Right lobe of liver (tissue), 6 donors: ENCODE results near the gene FAM83D. TPM values are rescaled to one million over a fixed set of nuclear protein-coding genes. Genes with fewer than 3 reads are reported as not detected.
A peak's percentile ranks its signal among the peaks of the same experiment; 100 is the strongest.
"Not testable (repeated sequence)": the region's sequence is repeated elsewhere in the genome, so short reads cannot be mapped to it uniquely, and the experiment has no call there.

Source experiments
- ATAC-seq, 4 donors: fragments of 200-7000 bp; cut with Tn5 transposase; one replicate each; pipeline ENCODE4 v1.9.1; 2020; ENCODE audit warnings: mild to moderate bottlenecking in 4 of 4, moderate library complexity in 4 of 4
- DNase-seq, 3 donors: peaks; one replicate each; pipeline ENCODE4 v3.0.0-alpha.2; 2020
- H3K27ac ChIP-seq, 3 donors: fragments of 200-600 bp; one replicate each; pipeline ENCODE4 v1.8.0; 2022
- H3K27me3 ChIP-seq, 2 donors: fragments of 200-600 bp; one replicate each; pipeline ENCODE4 v1.8.0; 2022
- H3K36me3 ChIP-seq, 4 donors: fragments of 200-600 bp; sonication (generic) in 1 of 4; one replicate each; pipeline versions ENCODE4 v1.5.1 to v1.8.0; 2017 to 2022; ENCODE audit warnings: control low read depth in 1 of 4
- H3K4me1 ChIP-seq, 4 donors: fragments of 200-600 bp; sonication (generic) in 1 of 4; one replicate each; pipeline versions ENCODE4 v1.5.1 to v1.8.0; 2017 to 2022; ENCODE audit warnings: control low read depth in 1 of 4
- H3K4me3 ChIP-seq, 3 donors: fragments of 200-600 bp; one replicate each; pipeline ENCODE4 v1.8.0; 2022
- H3K9me3 ChIP-seq, 4 donors: fragments of 200-600 bp; sonication (generic) in 1 of 4; one replicate each; pipeline versions ENCODE4 v1.5.1 to v1.8.0; 2017 to 2022; ENCODE audit warnings: control low read depth in 1 of 4
- CTCF ChIP-seq, 4 donors: fragments of 200-600 bp in 3 of 4; fragments of 450-650 bp in 1 of 4; IDR thresholded peaks; one replicate each; pipeline versions ENCODE4 v1.5.1 to v1.8.0; 2016 to 2022; ENCODE audit warnings: antibody characterized with exemption in 4 of 4, mild to moderate bottlenecking in 2 of 4
- POLR2A ChIP-seq: fragments of 450-650 bp; IDR thresholded peaks from one replicate; pipeline ENCODE4 v1.6.1; 2017; ENCODE audit warnings: antibody characterized with exemption, mild to moderate bottlenecking
- WGBS: methylation state at CpG from one replicate; pipeline ENCODE4 v1.1.6; 2018; ENCODE audit warnings: low coverage, low lambda C conversion rate; ENCODE audit not compliant: insufficient coverage; ENCODE audit errors: missing lambda C conversion rate; 5-methylcytosine and 5-hydroxymethylcytosine counted together
- intact Hi-C, 2 donors: fragments of 100-400 bp; cut with DNase I; formaldehyde crosslinking; loops; one replicate each; pipeline versions ENCODE4 v1.11.2 to v1.14.1; 2022
- total RNA-seq, 6 experiments: library from RNA; depleted of rRNA in 2 of 6; stranded (reverse); fragments of >200 nt in 2 of 6; fragmentation: NEBNext Ultra II Directional in 3 of 6; extraction: Animal tissue kit (Norgen Biotek cat#: 25700) in 3 of 6; gene quantifications; one replicate each; pipeline versions ENCODE4 v1.1.0 to v1.2.4, GENCODE V29; 2016 to 2023
- donor health status: DM: no; HTN: yes; CAD: no.
- donor health status: DM: no; HTN: no; CAD: no.
- donor health status: DM: no; HTN: no; CAD: no.
- donor health status: DM: no; HTN: yes; CAD: no.
- donor health status: DM: no; HTN: yes; CAD: no.

Gene FAM83D
- total RNA-seq, 6 experiments from 2014 or later, result 0.83 to 3.3 (median 1.7) TPM

DNA sequence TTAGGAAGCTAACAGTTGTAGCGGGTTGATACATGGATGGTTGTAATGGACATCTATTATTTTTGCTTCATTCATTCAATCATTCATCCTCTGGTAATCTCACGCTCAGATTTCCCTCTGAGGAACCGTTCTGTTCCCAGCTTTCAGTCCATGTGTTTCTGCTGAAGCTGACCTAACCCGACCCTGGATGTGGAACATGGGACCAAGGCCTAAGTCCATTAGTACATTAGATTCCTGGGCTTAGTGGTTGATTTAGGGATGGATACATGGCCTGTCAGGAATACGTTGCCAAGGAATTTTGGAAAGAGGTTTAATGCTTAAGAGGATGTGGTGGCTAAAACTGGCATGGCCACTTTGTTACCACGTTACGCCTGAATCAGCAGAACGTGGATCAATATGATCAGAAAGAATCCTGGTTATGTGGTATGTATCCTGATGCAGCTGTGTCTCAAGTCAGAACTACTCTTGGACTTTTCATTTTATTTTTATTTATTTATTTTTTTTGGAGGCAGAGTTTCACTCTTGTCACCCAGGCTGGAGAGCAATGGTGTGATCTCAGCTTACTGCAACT is 31.8 kb downstream of the FAM83D start:
- Histone ChIP-seq H3K36me3 (no peaks in the 10 kb centered on the region), H3K4me1 (peaks cover 0 to 15% (median 4%) of the 10 kb centered on the region in 4 donors), H3K27me3 (no peaks in the 10 kb centered on the region), H3K27ac (no peak overlapping the region), H3K9me3 (no peaks in the 10 kb centered on the region), H3K4me3 (no peak overlapping the region)
- TF ChIP-seq POLR2A (no peak), CTCF (IDR thresholded peaks at IDR 0.05) (no peak)
- WGBS, result 76% methylated on average over 8 of the region's 8 CpGs
- intact Hi-C loops, result no loop called here
- no peak for ATAC-seq
- no peak for DNase-seq

GRCh38 chr20:38960187-38960687 is 34.0 kb downstream of the FAM83D start:
- H3K4me3 ChIP-seq, DNase-seq, ATAC-seq, H3K27me3 ChIP-seq, H3K36me3 ChIP-seq, H3K9me3 ChIP-seq, H3K27ac ChIP-seq, intact Hi-C loops: not testable (repeated sequence)
- 90% methylated on average over 8 of the region's 9 CpGs for WGBS
- H3K4me1 ChIP-seq, result peaks cover 0 to 15% (median 5%) of the 10 kb centered on the region in 4 donors

DNA sequence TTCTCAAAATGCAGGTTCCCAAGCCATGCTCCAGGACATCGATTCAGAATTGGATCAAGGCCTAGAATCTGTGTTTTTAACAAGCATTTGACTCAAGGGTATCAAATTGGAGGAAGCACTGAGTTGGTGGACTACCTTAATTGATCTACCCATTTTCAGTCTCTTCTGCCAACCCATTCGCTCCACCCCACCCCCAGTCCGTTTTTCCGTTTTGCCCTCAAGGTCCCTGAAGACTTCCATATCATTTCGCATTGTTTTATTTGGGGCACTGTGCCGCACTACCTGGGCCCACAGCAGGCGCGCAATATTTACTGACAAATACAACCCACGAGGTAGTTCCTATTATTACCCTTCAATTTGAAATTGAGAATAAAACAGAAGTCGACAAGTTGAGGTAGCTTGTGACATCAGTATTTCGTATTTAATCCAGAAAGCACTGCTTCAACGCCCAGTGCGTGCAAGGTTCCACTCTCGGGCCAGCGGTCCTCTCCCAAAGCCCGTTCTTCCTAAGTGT is 35.4 kb downstream of the FAM83D start:
- peak in 1 of 4 donors; percentile 1 for ATAC-seq
- TF ChIP-seq CTCF (IDR thresholded peaks at IDR 0.05) (no peak), POLR2A (no peak)
- intact Hi-C loops, result no loop called here

DNA sequence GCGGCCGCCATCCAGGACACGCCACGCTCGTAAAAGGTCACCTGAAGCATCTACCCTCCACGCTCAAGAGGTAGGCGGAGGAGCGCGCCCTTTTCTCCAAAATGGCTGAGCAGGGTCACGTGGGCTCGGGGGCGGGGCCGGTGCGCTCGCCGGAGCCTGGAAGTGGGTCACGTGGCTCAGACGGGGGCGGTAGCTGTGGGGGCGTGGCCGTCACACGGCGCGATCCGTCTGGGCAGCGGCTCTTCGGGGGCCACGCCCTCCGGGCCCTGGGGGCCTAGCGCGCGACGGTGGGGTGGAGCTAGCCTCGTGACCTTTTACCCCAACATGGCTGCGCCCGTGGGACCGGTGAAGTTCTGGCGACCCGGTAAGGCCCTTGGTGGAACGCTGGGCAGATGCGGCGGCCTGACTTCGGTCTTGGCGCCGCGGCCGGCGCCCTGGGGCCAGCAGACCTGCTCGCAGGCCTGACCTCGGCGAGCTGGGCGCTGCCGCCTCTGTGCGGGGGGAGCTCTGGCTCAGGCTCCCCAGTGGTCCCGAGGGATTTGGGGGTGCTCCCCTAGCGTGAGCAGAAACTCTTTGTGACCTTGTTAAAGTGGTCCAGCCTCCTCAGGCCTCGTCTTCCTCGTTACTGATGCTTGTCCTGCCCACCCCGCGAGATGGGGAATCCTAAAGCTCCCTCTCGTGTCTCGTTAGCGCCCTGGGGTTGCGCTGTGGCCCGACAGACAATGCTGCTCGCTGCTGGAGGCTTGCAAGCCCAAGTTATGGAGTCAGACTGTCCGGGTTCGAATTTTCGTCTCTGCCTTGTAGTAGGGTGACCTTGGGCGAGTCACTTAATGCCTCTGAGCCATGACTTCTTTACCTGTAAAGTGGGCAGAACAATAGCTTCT is 36.1 kb downstream of the FAM83D start, which contains the start of gene DHX35:
DHX35 (plus strand) TSS at position 301 of the 884 bp plus-strand sequence; CDS start at position 325, 24 bp downstream.
- Histone ChIP-seq H3K4me1 (peaks cover 0 to 15% (median 5%) of the 10 kb centered on the region in 4 donors), H3K27me3 (no peaks in the 10 kb centered on the region), H3K27ac (peak within 1 kb of the TSS; percentile 83 to 90 (median 86)), H3K36me3 (no peaks in the 10 kb centered on the region), H3K4me3 (peak within 1 kb of the TSS; percentile 96 to 99 (median 97)), H3K9me3 (no peaks in the 10 kb centered on the region)
- DNase-seq (peak; percentile 99), ATAC-seq (peak; percentile 100)
- intact Hi-C loops, result no loop called here
- 0% methylated on average over 8 of the region's 70 CpGs for WGBS
- TF ChIP-seq POLR2A (peak; percentile 54), CTCF (IDR thresholded peaks at IDR 0.05) (peak in 3 of 4 donors; percentile 13 to 53 (median 50))

More for the DNA sequence above, 35.4 kb downstream of the FAM83D start:
- peak overlapping the region; percentile 83 to 90 (median 86) for H3K27ac ChIP-seq
- H3K36me3 ChIP-seq, result no peaks in the 10 kb centered on the region
- H3K27me3 ChIP-seq, result no peaks in the 10 kb centered on the region
- H3K9me3 ChIP-seq, result no peaks in the 10 kb centered on the region
- H3K4me3 ChIP-seq, result peak overlapping the region; percentile 96 to 99 (median 97)
- no peak for DNase-seq
- H3K4me1 ChIP-seq, result peaks cover 0 to 15% (median 5%) of the 10 kb centered on the region in 4 donors
- WGBS, result 7% methylated on average over 9 of the region's 16 CpGs
